GM18526 (cell line): ENCODE results near the gene FUCA1.
A peak's percentile ranks its signal among the peaks of the same experiment; 100 is the strongest.

Experiments
- POLR2A ChIP-seq: IDR thresholded peaks from 3 replicates; pipeline ENCODE4 v1.6.1; 2011; ENCODE audit not compliant: insufficient read length; ENCODE audit errors: extremely low read depth

The FUCA1 gene

DNA sequence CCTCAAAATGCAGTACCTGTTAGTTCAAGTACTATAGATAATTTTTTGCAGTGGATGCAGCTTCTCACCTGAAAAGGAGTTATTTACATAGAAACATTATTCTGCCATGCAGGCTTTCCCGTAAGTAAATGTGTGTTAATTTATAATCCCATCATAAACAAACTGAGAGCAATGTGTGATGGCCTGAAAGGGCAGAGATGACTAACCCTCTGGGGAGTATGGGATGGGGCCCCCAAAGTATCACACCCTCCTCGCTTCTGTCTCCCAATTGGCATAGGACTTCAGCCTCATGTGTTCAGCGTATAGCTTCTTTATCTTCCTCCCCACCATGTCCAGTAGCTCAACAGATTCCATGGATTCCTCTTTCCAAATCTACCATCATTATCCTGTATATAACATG lies 50.5 kb downstream of the FUCA1 start:
- TF ChIP-seq POLR2A, result no peak

DNA sequence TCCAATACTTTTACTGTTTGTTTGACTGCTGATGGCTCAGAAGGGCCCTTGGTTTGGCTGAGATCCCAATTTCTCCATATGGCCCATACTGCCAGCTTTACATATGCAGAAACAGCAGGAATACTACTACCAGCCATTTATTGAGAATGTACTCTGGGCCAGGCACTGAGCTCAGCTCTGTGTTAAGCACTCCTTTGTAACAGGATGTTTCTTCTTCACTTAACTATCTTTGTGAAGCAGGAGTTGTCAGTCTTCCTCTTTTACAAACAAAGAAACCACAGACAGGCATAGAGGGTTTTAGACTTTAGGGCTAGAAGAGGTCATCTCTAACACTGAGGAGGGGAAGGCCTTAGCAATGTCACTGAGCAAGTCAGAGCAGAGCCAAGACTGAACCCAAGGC lies 51.2 kb downstream of the FUCA1 start:
- TF ChIP-seq POLR2A, result no peak

DNA sequence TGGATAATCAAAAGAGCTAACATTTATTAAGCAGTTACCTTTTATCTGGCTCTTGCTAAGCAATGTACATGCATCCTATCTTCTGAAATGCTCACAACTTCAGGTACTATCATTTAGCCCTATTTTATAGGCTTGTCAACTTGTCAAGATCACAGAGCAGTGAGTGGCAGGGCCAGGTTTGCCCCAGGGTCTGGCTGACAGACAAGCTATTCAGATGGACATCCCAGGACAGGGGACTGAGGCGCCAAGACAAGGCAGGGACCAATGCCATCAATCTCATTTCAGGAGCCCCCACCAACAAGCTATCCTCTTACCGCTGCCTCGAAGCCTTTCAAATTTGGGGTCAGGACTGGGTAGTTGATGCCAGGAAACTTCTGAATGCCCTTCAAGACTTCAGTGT lies 51.7 kb downstream of the FUCA1 start:
- TF ChIP-seq POLR2A, result no peak

DNA sequence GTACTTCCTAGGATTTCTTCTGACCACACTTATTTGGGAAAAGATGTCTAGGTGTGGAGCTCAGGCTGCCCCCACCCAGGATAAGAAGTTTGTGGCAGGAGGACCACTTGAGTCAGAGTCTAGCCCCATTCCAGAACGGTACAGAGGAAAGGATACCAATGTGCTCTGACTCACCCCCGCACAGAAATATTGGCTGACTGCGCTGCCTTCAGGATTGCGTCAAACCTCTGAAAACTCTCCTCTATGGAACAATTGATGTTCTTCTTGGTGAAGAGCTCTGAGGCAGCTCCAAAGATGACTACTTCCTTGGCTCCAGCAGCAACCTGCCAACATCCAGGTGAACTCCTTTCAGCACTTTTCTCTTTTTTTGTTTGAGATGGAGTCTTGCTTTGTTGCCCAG lies 54.1 kb downstream of the FUCA1 start:
- TF ChIP-seq POLR2A, result no peak

DNA sequence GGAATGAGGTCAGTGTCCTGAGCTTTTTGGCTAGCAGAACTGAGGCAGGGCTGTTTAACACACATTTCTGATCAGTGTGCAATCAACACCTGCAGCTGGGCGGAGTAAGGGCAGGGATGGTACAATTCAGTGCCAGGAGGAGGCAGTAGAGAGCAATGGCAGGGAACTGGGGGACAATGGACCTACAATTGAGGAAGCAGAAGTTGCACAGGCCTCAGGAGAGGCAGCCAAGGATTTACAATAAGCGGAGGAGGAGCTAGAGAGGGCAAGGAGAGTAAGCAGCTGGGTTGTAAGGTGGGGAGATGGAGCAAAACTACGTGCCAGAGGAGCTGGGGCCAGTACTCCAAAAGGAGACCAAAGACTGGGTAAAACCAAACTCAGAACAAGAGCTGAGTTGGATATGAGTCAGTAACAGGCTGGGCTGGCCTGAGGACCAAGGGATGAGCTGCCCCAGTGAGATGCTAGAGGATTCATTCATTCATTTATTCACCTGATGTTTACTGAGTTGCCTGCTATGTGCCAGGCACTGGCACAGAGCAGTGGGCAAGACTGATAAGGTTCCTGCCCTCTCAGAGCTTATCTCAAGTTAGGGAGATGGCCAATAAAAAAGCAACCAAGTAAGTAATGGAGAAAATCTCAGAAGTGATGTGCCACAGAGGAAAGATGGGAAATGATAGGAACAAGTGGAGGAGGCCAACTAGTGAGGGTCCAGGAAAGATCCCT lies 57.1 kb downstream of the FUCA1 start:
- no peak for TF ChIP-seq POLR2A

DNA sequence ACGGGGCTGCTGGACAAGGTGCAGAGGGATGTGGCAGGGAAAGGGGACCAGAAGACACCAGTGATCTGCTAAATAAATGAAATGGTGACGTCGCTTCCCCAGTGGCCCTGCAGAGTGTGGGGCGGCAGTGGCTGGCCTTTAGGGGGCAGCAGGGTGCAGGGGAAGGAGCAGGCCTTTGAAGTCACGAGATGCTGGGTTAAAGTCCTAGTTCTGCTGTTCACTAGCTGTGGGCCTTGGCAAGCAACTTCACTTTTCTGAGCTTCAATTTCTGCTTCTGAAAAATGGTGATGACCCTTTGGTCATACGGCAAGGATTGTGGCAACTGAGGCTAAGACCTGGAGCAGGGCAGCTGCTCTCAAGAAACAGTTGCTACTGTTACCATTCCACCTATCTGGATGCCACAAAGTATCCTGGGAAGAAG lies 58.3 kb downstream of the FUCA1 start:
- TF ChIP-seq POLR2A, result no peak

DNA sequence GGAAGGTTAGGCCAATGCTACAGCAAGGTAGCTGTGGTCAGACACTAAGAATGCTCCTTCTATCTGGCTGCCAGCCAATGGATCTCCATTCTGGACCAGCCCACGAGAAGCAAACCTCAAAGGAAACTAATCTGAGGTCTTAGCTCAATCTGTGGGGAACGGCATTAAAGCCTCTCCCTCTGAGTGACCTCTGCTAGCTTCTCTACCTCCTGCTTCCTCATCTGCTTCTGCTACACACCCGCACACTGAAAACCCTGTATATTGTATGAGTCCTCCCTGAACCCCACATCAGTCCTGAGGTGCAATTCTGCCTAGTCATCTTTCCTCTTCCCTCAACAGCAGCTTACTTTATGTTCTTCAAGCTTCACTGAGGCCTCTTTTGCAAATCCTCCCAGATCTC lies 60.6 kb downstream of the FUCA1 start:
- TF ChIP-seq POLR2A, result no peak

DNA sequence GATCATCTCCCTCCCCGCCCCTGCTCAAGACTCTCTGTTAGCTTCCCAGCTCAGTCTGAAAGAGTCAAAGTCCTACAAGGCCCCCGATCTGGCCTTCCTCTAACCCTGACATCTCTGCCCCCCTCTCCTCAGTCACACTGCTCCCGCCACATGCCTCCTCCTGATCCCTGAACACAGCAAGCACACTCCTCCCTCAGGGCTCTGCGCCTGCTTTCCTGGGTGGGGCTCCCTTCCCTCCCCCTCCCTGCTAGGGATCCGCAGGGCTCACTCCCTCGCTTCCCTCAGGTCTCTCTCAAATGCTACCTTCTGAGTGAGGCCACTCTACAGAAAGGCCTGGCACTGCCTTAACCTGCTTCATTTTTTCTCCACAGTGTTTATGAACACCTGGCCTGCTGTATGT lies 61.8 kb downstream of the FUCA1 start:
- TF ChIP-seq POLR2A, result no peak

DNA sequence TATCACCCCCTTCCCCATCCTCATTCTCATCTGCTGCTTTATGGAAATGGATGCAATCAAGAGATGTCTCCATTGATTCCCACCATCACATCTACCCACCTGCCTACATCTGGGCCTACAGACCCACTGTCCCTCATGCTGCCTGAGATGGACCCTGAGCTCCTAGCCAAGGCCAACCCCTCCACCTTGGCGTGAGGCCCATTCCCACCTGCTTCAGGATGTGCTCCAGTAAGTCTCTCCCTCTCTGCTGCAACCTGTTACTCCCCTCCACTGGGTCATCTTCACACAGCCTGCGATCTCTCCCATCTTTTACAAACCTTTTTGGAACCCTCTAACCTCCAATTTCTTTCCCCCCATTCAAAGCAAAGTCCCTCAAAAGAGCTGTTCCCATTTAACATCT lies 63.1 kb downstream of the FUCA1 start:
- no peak for TF ChIP-seq POLR2A

DNA sequence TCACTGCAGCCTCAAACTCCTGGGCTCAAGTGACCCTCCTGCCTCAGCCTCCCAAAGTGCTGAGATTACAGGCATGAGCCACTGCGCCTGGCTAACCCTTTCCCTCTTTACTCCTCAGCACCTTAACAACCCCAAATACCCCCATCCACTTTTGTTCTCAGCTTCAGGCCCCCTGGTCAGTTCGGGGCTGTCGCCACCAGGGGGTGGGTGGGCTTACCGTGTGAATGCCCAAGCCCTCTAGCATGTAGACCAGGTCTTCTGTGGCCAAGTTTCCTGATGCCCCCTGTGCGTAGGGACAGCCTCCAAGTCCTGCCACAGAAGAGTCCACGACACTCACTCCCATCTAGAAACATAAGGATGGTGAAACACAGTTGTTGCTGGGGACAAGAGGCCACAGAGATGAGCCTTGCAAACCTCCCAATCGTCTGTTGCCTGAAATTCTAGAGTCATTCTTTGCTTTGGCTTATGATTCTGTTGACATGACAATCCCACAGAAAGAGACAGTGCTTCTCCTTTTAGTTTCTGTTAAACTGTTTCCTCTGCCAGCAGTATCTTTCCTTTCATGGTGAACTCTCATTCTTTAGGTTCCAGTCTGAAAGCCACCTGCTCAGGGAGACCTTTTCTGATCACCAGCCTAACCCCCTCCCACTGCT lies 63.8 kb downstream of the FUCA1 start:
- no peak for TF ChIP-seq POLR2A

DNA sequence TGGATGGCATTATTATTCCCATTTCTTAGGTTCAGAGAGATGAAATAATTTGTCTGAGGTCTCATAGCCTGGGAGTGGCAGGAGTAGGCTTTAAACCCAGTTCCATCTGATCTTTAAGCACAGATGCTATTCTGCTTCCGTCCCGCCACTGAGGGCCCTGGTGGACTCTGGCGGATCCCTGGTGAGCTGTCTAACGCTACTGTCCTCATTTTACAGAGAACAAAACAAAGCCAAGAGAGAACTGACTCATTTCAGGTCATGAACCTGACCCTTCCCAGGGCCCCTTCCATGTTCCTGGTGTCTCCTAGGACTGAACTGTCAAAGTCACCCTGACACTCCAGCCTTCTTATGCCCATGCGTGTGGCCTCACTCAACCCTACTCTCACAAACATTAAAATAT lies 64.4 kb downstream of the FUCA1 start:
- TF ChIP-seq POLR2A, result no peak

DNA sequence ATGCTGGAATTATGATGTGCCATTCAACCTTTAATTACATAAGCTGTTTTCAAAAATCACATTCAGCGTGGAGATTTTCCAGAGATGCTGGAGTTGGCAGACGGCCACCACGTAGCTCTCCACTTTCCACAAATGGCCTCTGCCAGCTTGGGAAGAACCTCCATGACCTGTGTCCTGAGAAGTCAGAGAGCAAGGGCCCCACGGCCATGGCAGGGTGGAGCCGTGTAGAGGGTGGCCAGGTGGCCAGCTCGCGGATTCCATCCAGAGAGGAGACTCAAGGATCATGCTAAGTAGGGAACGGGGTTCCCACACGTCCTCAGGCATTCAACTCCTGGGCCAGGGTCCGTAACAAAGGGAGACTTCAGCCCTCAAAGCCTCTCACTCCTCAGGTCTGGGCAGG lies 66.2 kb downstream of the FUCA1 start:
- TF ChIP-seq POLR2A, result no peak

DNA sequence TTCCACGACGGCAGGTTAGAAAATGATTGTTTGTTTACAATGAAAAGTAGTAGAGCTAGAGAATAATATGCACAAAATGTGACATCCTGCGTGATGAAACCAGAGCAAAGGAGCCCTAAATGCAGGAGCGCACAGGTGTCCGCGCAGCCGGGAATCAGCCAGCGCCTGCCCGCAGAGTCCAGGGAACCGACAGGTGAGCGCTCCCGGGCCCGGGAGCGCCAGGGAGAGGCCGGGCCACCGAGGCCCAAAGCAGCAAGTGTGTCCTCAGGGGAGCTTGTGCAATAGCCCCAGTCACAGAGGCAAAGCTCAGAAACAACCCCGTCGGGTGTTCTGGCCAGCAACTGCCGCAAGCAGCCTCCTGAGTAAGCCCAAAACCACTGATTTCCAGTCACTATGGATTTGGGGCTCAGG lies 66.7 kb downstream of the FUCA1 start:
- no peak for TF ChIP-seq POLR2A

DNA sequence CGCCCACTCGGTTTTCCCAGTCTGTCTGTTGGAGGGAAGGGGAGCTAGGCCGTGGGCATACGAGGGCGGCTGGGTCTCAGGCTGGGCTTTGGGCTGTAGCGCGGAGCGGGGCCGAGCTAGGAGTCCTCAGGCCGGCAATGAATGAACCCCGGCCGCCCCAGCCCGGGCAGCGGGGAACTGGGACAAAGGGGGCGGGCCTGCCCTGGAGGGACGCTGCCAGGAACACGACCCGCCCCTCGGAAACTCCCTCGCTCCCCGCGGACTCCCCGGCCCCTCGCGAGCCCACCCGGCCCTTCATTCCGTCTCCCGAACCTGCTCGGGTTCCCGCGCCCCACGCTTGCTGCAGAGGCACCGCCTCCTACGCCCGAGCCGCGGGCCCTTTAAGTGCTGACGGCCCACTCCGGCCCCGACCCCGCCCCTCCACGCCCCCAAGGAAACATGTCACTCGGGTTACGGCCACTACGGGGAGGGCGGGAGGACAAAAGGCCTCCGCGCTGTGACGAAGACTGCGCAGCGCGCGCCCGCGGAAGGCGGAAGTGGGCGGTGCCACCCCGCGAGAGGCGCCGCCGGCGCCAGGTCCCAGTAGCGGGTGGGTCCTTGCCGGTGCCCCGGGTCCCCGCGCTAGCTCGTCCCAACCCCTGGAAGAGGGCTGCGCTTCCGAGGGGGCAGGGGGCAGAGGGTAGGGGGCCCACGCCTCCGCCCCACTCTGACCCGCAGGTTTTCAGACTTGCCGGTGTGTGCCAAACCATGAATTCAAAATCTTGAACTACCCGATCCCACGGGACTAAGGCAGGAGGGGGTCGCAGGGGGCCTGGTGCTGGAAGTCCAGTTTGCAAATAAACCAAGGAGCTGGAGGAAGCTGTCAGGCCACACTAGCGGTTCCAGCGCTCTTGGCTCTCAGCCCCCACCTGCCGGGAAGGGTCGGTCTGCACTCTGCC lies 67.4 kb downstream of the FUCA1 start, which contains the start of gene GALE:
GALE (minus strand) TSS at position 355 of the 938 bp plus-strand sequence. CDS start 1,747 bp downstream, outside the sequence.
- TF ChIP-seq POLR2A, result peak; percentile 83

DNA sequence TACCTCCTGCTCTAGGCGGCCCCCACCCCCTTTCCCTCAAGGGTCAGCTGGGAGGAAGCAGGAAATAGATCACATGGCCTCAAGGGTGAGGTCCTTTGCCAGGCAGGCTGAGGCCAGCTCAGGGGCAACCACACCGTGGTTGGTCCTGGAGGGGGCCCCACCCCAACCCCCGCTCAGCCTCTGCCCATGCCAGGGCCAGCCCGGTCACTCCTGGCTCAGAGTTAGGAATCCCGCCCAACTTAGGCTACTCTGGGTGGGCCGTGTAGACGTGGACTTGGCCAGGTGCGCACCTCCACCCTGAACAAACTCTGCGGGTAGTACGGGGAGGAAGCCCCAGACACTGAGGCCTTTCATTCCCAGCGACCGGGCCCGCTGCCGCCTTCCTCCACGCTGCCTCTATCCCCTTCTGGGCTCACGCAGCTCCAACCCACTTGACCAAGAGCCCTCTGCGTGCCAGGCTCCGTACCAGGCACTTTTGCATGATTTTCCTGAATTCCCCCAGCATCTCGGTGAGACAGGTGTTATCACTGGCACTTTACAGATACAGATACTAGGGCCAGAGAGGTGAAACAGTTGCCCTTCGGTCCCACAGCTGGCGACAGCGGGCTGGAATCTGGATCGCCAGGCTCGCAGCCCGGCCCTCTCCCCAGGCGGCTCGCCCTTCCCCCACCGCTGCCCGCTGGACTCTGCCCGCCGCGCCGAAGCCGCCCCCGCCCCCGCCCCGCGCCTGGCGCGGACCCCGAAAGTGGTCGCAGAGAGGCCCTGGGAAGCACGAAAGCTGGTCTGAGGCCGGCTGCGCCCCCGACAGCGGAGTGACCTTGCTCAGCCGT lies 68.3 kb downstream of the FUCA1 start:
- peak; percentile 63 for TF ChIP-seq POLR2A
